GM19463 (cell line): Measurements from ENCODE around the gene UBTD2.
"Not testable (repeated sequence)": the region's sequence is repeated elsewhere in the genome, so short reads cannot be mapped to it uniquely, and the experiment has no call there.

Source experiments
- ATAC-seq: cut with Tn5 transposase; IDR thresholded peaks from one replicate; pipeline ENCODE4 v1.9.1; 2021; ENCODE audit warnings: mild to moderate bottlenecking, moderate library complexity; ENCODE audit not compliant: unreplicated experiment

The UBTD2 gene, protein sequence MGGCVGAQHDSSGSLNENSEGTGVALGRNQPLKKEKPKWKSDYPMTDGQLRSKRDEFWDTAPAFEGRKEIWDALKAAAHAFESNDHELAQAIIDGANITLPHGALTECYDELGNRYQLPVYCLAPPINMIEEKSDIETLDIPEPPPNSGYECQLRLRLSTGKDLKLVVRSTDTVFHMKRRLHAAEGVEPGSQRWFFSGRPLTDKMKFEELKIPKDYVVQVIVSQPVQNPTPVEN

DNA sequence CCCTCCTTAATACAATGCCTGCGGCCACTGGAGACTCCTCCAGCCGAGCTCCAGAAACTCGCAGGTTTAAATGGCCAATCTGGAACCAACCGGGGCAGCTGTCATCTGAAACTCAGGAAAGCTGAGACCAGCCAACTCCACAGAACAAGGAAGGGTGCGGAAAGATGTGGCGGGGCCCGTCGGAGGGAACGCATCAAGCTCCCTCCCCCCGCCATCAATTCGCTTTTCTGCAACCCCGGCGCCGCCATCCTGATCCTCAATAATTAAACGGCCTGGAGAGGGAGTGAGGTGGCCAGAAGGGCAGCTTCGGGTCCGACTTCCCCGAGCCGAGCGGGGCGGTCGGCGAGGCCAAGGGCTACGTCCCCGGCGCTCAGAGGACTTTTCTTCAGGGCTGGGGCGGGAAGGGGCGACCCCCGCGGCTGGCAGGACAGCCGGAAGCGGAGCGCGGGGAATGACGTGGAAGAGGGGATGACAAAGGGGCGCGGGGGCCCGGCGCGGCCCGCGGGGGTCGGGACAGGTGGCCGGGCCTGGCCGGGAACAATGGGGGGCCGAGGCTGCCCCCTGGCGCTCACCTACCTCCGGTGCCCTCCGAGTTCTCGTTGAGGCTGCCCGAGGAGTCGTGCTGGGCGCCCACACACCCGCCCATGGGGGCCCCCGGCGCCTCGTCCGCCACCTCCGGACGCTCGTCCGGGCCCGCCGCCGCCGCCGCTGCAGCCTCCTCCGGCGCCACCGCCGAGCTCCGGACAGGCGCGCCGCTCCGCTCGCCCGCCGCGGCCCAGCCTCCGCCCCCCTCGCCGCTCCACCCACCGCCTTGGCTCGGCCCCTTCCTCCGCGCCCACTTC is at the start of gene UBTD2:
TSS of gene UBTD2 (minus strand) at position 745 of the 842 bp plus-strand sequence. CDS start at position 646, 99 bp downstream.
- peak; percentile 88 for ATAC-seq

DNA sequence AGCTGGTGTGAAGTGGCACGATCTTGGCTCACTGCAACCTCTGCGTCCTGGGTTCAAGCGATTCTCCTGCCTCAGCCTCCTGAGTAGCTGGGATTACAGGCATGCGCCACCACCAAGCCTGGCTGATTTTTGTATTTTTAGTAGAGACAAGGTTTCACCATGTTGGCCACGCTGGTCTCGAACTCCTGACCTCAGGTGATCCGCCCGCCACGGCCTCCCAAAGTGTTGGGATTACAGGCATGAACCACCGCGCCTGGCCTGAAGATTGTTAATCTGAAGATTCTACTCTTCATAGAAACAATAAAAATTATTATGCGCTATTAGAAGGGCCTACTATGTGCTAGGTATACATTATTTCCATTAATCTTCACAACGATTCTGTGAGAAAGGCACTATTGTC is 43.3 kb upstream of the UBTD2 start:
- ATAC-seq = not testable (repeated sequence)

GRCh38 chr5:172325452-172325851 is 41.9 kb upstream of the UBTD2 start:
- ATAC-seq = no peak

- peak; percentile 85 for ATAC-seq
Measured at GRCh38 chr5:172322028-172322965, 38.7 kb upstream of the UBTD2 start.

- ATAC-seq = no peak
Measured at GRCh38 chr5:172321593-172321992, 38.0 kb upstream of the UBTD2 start.

GRCh38 chr5:172319708-172320441 is 36.3 kb upstream of the UBTD2 start:
- no peak for ATAC-seq

DNA sequence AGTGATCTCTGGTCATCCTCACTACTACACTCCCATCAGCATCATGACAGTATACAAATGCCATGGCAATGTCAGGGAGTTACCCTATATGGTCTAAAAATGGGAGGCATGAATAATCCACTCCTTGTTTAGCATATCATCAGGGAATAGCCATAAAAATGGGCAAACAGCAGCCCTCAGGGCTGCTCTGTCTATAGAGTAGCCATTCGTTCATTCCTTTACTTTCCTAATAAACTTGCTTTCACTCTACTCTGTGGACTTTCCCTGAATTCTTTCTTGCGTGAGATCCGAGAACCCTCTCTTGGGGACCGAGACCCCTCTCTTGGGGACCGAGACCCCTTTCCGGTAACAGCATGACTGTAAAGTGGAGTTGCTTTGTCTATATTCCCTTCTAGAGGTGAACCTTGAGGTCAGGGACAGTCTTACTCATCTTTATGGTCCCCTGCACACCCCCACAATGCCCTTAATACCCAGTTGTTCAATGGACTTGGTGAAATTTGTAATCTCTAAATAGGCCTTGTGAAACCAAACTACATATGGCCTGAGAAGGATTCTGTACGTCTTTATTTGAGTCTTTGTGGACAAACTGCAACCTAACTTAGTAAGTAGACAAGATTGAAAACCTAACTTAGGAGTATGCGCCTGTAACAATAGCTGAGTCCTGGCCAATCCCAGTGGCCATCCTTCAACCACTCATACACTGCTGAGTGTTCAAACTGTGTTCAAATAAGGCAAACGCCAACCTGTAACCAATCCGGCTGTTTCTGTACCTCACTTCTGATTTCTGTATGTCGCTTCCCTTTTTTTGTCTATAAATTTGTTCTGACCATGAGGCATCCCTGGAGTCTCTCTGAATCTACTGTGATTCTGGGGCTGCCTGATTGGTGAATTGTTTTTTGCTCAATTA is 32.3 kb upstream of the UBTD2 start:
- ATAC-seq = peak; percentile 51

- no peak for ATAC-seq
Measured at GRCh38 chr5:172313915-172314314, 30.4 kb upstream of the UBTD2 start.

DNA sequence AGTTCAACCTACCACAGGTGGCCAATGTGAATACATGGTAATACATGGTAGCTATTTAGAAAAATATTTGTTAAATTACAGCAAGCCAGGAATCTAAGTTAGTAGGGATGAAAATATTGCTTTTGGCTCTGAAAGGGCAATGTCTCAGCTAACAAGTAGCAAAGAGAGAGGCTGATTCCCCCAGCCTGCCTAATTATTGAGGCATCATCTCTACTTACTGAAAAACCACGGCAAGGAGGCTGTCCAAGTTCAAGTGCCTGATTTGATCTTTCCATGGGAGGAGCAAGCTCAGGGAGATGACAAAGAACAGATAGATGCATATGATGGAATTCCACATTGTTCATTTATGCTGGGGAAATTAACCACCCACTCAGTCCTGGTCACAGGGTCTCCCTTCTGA is 28.7 kb upstream of the UBTD2 start:
- no peak for ATAC-seq

DNA sequence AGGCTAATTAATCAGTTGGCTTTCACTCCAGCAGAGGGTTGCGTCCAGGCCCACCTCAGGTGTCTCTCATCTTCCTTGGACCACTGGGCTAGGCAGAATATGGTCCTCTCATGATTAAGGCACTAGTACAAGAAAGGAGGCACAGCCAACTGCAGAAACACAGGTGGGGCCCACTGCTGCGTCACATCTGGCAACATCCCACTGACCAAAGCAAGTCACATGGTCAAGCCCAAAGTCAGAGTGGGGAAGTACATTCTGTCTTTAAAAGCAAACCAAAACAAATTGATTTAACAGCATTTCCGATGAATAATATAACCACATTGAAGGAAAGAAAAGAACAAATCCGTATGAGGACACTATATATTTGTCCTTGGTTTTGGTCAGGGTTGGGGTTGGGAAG is 28.0 kb upstream of the UBTD2 start:
- no peak for ATAC-seq

- no peak for ATAC-seq
Measured at GRCh38 chr5:172311026-172311425, 27.5 kb upstream of the UBTD2 start.

DNA sequence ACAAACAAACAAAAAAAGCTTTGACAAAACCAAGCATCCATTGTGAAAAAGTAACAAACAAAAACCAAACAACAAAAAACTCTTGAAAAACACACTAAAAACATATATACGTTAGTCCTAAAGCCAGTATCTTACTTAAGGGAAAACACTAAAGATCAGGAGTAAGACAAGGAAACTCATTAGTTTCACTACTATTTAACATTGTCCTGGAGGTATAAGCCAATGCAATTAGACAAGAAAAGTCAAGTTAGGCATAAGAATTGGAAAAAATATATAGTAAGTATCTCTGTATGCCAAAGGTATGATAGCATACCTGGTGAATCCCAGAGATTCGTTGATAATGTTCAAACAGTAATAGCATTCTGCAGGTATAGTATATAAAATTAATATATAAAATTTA is 21.8 kb upstream of the UBTD2 start:
- no peak for ATAC-seq

GRCh38 chr5:172303572-172304335 is 20.2 kb upstream of the UBTD2 start:
- no peak for ATAC-seq

- ATAC-seq = no peak
Measured at GRCh38 chr5:172303162-172303561, 19.6 kb upstream of the UBTD2 start.

- ATAC-seq = no peak
Measured at GRCh38 chr5:172302047-172302710, 18.6 kb upstream of the UBTD2 start.

DNA sequence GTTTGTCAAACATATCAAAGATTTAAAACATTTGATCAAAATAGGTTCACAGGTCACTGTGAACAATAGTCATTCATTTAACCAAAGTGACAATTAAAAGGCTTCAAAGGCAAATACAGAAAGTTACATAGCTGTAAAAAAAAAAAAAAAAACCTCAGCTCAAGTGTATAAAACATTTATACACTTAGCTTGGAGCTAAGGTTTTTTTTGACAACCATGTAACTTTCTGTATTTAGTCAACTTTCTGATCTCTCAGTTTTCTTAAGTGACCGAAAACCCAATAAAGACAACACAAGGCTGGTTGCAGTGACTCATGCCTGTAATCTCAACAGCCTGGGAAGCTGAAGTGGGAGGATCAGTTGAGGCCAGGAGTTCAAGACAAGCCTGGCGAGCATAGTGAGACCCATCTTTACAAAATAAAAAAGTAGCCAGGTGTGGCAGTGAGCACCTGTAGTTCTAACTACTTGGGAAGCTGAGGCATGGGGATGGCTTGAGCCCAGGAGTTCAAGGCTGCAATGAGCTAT is 16.4 kb upstream of the UBTD2 start:
- ATAC-seq = no peak

- no peak for ATAC-seq
Measured at GRCh38 chr5:172294831-172295230, 11.3 kb upstream of the UBTD2 start.

DNA sequence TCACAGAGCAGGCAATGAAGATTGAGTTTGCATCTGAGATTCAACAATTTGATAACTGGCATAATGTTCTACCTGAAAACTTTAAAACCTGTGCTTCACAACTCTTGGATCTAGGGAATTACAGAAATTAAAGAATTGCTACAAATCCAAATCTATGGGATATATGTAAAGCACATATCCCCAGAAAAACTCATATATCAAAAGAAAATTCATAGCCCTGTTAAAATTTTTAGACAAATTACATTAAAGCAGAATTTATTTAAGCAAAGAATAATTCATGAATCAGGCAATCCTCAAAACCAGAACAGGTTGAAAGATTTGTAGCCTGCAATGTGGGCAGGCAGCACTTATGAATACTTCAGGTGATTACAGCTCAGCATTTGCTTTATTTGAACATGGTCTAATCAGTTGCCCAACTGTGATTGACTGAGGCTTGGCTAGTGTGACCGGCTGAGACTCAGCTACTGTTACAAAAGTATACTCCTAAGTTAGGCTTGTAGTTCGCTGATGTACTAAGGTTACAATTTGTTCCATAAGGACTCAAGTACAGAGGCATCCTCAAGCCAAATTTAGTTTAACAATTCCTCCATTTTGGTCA is 10.3 kb upstream of the UBTD2 start:
- ATAC-seq = no peak
